ENCODE data around the gene KRT75.

- no peak for TF ChIP-seq CTCF (optimal IDR thresholded peaks at IDR 0.05 in 1 of 3, IDR thresholded peaks at IDR 0.05 in 1 of 3, conservative IDR thresholded peaks at IDR 0.05 in 1 of 3; ENCODE audit: extremely low read depth in 1 of 3, insufficient read depth in 2 of 3, low read length in 3 of 3)
- no peak for TF ChIP-seq EZH2 (IDR thresholded peaks at IDR 0.05; ENCODE audit: low read length)
These were observed 9.8 kb upstream of the KRT75 start for GRCh38 chr12:52443966-52444365.
